CD8-positive, alpha-beta memory T cell (primary cell): ENCODE data around the gene FN3KRP. TPM values are rescaled to one million over a fixed set of nuclear protein-coding genes. Genes with fewer than 3 reads are reported as not detected.

Experiments
- CTCF ChIA-PET: fragments of 350-600 bp; sonication (Branson Sonifier 250); formaldehyde crosslinking; loops from one replicate; lab custom pipeline; 2021; ENCODE audit warnings: antibody characterized with exemption; lab: Charles Lee
- POLR2A ChIA-PET: fragments of 350-600 bp; sonication (Branson Sonifier 250); formaldehyde crosslinking; loops from one replicate; lab custom pipeline; 2021; ENCODE audit warnings: antibody characterized with exemption; lab: Charles Lee
- DNase-seq, 5 donors: peaks; one replicate each; pipeline versions ENCODE4 v3.0.0 to v3.0.0-alpha.2; 2020 to 2022; ENCODE audit warnings: mixed read lengths in 1 of 5
- H3K27ac ChIP-seq: one replicate; pipeline ENCODE4 v1.7.0; 2013; ENCODE audit warnings: low read depth, mild to moderate bottlenecking, low read length, moderate library complexity
- H3K27me3 ChIP-seq: 2 replicates; pipeline ENCODE4 v1.7.0; 2013; ENCODE audit warnings: low read length, mild to moderate bottlenecking; ENCODE audit not compliant: insufficient read depth, poor library complexity, severe bottlenecking
- H3K36me3 ChIP-seq: 2 replicates; pipeline ENCODE4 v1.7.0; 2013; ENCODE audit warnings: mild to moderate bottlenecking, low read length, moderate library complexity; ENCODE audit not compliant: insufficient read depth
- H3K4me1 ChIP-seq: 2 replicates; pipeline ENCODE4 v1.7.0; 2013; ENCODE audit warnings: mild to moderate bottlenecking, low read length, moderate library complexity; ENCODE audit not compliant: insufficient read depth
- H3K4me3 ChIP-seq: 2 replicates; pipeline ENCODE4 v1.7.0; 2013; ENCODE audit warnings: mild to moderate bottlenecking, low read length
- H3K9me3 ChIP-seq: 2 replicates; pipeline ENCODE4 v1.7.0; 2013; ENCODE audit warnings: mild to moderate bottlenecking, low read length
- H3K27ac Mint-ChIP-seq, 8 donors: one replicate each; pipeline ENCODE4 v1.8.0; 2020 to 2021; ENCODE audit warnings: mixed read lengths in 8 of 8, mild to moderate bottlenecking in 6 of 8, inconsistent platforms in 3 of 8, moderate library complexity in 3 of 8
- H3K27me3 Mint-ChIP-seq, 2 donors: one replicate each; pipeline ENCODE4 v1.8.0; 2020 to 2021; ENCODE audit warnings: mixed read lengths in 2 of 2, mild to moderate bottlenecking in 1 of 2, moderate library complexity in 1 of 2
- H3K36me3 Mint-ChIP-seq, 3 donors: one replicate each; pipeline ENCODE4 v1.8.0; 2020 to 2021; ENCODE audit warnings: mixed read lengths in 3 of 3, inconsistent platforms in 1 of 3, mild to moderate bottlenecking in 1 of 3
- H3K4me1 Mint-ChIP-seq, 3 donors: one replicate each; pipeline ENCODE4 v1.8.0; 2020 to 2021; ENCODE audit warnings: mixed read lengths in 3 of 3, inconsistent platforms in 1 of 3, mild to moderate bottlenecking in 1 of 3
- H3K4me3 Mint-ChIP-seq, 7 donors: one replicate each; pipeline ENCODE4 v1.8.0; 2020 to 2021; ENCODE audit warnings: mixed read lengths in 7 of 7, mild to moderate bottlenecking in 6 of 7, moderate library complexity in 4 of 7, inconsistent platforms in 2 of 7
- H3K9me3 Mint-ChIP-seq, 5 donors: one replicate each; pipeline ENCODE4 v1.8.0; 2020 to 2022; ENCODE audit warnings: mixed read lengths in 5 of 5, mild to moderate bottlenecking in 3 of 5, moderate library complexity in 2 of 5, inconsistent platforms in 1 of 5
- polyA plus RNA-seq: library from polyadenylated mRNA; unstranded; fragments of 300-500 nt; fragmentation: Illumina TruSeq; gene quantifications from one replicate; pipeline ENCODE4 v1.2.3, GENCODE V29; 2021
- total RNA-seq, 2 experiments: library from RNA; stranded (reverse); gene quantifications; one replicate each; pipeline ENCODE4 v1.2.3, GENCODE V29; 2021

FN3KRP gene
- total and polyA plus RNA-seq, 3 experiments from 2014 or later: 20.7 to 39.9 (median 39.0) TPM

- peaks cover 4 to 11% (median 5%) of the 10 kb centered on the region in 3 donors for H3K36me3 Mint-ChIP-seq
- peak within 1 kb of the TSS; percentile 86 to 93 (median 88) for H3K4me3 Mint-ChIP-seq
- peak within 1 kb of the TSS in 6 of 8 donors; percentile 4 to 92 (median 78) for H3K27ac Mint-ChIP-seq
- H3K27me3 Mint-ChIP-seq: peaks cover 0 to 6% of the 10 kb centered on the region in 2 donors
- H3K9me3 Mint-ChIP-seq: peaks cover 5 to 14% (median 10%) of the 10 kb centered on the region in 5 donors
- Histone ChIP-seq H3K4me1 (peaks cover 10% of the 10 kb centered on the region), H3K27me3 (no peaks in the 10 kb centered on the region), H3K27ac (no peak within 1 kb of the TSS), H3K4me3 (peak within 1 kb of the TSS; percentile 67), H3K9me3 (no peaks in the 10 kb centered on the region), H3K36me3 (no peaks in the 10 kb centered on the region)
- ChIA-PET CTCF (interaction anchor here (1.4 kb wide), 1 partner anchor 13 kb away, joined by 4 read pairs; no protein-coding TSS in a partner anchor), POLR2A (interaction anchor here (1.1 kb wide), 1 partner anchor 19 kb away, joined by 4 read pairs; the partner anchor contains the start of gene FN3KRP)
- H3K4me1 Mint-ChIP-seq: peaks cover 4 to 15% (median 6%) of the 10 kb centered on the region in 3 donors
- peak; percentile 98 to 99 (median 99) for DNase-seq
Observed at GRCh38 chr17:82698065-82698973, 18.2 kb upstream of the FN3KRP start, which contains the start of gene RAB40B. Gene RAB40B (minus strand): TSS chr17:82698698. CDS start chr17:82698596, 102 bp downstream.

- Mint-ChIP-seq H3K27ac (peak overlapping the region in 6 of 8 donors; percentile 4 to 92 (median 78)), H3K27me3 (peaks cover 0 to 6% of the 10 kb centered on the region in 2 donors), H3K4me1 (peaks cover 4 to 15% (median 6%) of the 10 kb centered on the region in 3 donors), H3K4me3 (peak overlapping the region; percentile 86 to 90 (median 88)), H3K36me3 (peaks cover 2 to 8% (median 5%) of the 10 kb centered on the region in 3 donors), H3K9me3 (peaks cover 5 to 11% (median 8%) of the 10 kb centered on the region in 5 donors)
- POLR2A ChIA-PET: no interaction called here
- Histone ChIP-seq H3K27ac (no peak overlapping the region), H3K4me3 (peak overlapping the region; percentile 67), H3K4me1 (peaks cover 10% of the 10 kb centered on the region), H3K27me3 (no peaks in the 10 kb centered on the region), H3K36me3 (no peaks in the 10 kb centered on the region), H3K9me3 (no peaks in the 10 kb centered on the region)
- CTCF ChIA-PET: no interaction called here
- no peak for DNase-seq
Observed at GRCh38 chr17:82698974-82699442, 17.5 kb upstream of the FN3KRP start.

- POLR2A ChIA-PET: no interaction called here
- CTCF ChIA-PET: no interaction called here
Observed at GRCh38 chr17:82699551-82699950, 17.0 kb upstream of the FN3KRP start.

GRCh38 chr17:82702231-82702927 is 14.1 kb upstream of the FN3KRP start:
- Histone ChIP-seq H3K4me1 (peaks cover 4% of the 10 kb centered on the region), H3K27ac (no peak overlapping the region), H3K27me3 (no peaks in the 10 kb centered on the region), H3K4me3 (no peak overlapping the region), H3K9me3 (no peaks in the 10 kb centered on the region), H3K36me3 (no peaks in the 10 kb centered on the region)
- ChIA-PET POLR2A (no interaction called here), CTCF (no interaction called here)
- DNase-seq: no peak
- peak overlapping the region in 1 of 8 donors; percentile 41 for H3K27ac Mint-ChIP-seq
- H3K36me3 Mint-ChIP-seq: no peaks in the 10 kb centered on the region
- H3K4me3 Mint-ChIP-seq: peak overlapping the region in 1 of 7 donors; percentile 20
- peaks cover 4 to 8% (median 6%) of the 10 kb centered on the region in 3 donors for H3K4me1 Mint-ChIP-seq
- no peaks in the 10 kb centered on the region for H3K9me3 Mint-ChIP-seq
- H3K27me3 Mint-ChIP-seq: no peaks in the 10 kb centered on the region

More at GRCh38 chr17:82699551-82699950, 17.0 kb upstream of the FN3KRP start:
- no peaks in the 10 kb centered on the region for H3K27me3 ChIP-seq
- Mint-ChIP-seq H3K9me3 (peaks cover 1 to 7% (median 4%) of the 10 kb centered on the region in 5 donors), H3K27ac (peak overlapping the region in 5 of 8 donors; percentile 4 to 92 (median 77)), H3K27me3 (peaks cover 0 to 3% of the 10 kb centered on the region in 2 donors), H3K4me3 (peak overlapping the region; percentile 86 to 90 (median 88)), H3K4me1 (peaks cover 4 to 15% (median 6%) of the 10 kb centered on the region in 3 donors), H3K36me3 (peaks cover 2 to 4% (median 4%) of the 10 kb centered on the region in 3 donors)
- no peaks in the 10 kb centered on the region for H3K36me3 ChIP-seq
- peaks cover 10% of the 10 kb centered on the region for H3K4me1 ChIP-seq
- no peak for DNase-seq
- peak overlapping the region; percentile 67 for H3K4me3 ChIP-seq
- no peaks in the 10 kb centered on the region for H3K9me3 ChIP-seq
- H3K27ac ChIP-seq: no peak overlapping the region

- H3K36me3 ChIP-seq: no peaks in the 10 kb centered on the region
- Mint-ChIP-seq H3K36me3 (no peaks in the 10 kb centered on the region), H3K4me3 (no peak overlapping the region), H3K4me1 (peaks cover 4 to 7% (median 6%) of the 10 kb centered on the region in 3 donors), H3K27ac (no peak overlapping the region), H3K9me3 (no peaks in the 10 kb centered on the region), H3K27me3 (no peaks in the 10 kb centered on the region)
- H3K9me3 ChIP-seq: no peaks in the 10 kb centered on the region
- POLR2A ChIA-PET: no interaction called here
- H3K27me3 ChIP-seq: no peaks in the 10 kb centered on the region
- H3K27ac ChIP-seq: no peak overlapping the region
- DNase-seq: no peak
- CTCF ChIA-PET: no interaction called here
- no peak overlapping the region for H3K4me3 ChIP-seq
- no peaks in the 10 kb centered on the region for H3K4me1 ChIP-seq
Observed at GRCh38 chr17:82703036-82703745, 13.3 kb upstream of the FN3KRP start.

GRCh38 chr17:82703935-82704865 is 12.3 kb upstream of the FN3KRP start:
- CTCF ChIA-PET: no interaction called here
- POLR2A ChIA-PET: no interaction called here

GRCh38 chr17:82704886-82705285 is 11.6 kb upstream of the FN3KRP start:
- ChIA-PET CTCF (no interaction called here), POLR2A (no interaction called here)
- no peaks in the 10 kb centered on the region for H3K36me3 Mint-ChIP-seq
- no peak overlapping the region for H3K27ac ChIP-seq
- H3K36me3 ChIP-seq: no peaks in the 10 kb centered on the region
- H3K4me1 Mint-ChIP-seq: no peaks in the 10 kb centered on the region
- no peak overlapping the region for H3K4me3 ChIP-seq
- peak overlapping the region in 1 of 8 donors; percentile 22 for H3K27ac Mint-ChIP-seq
- H3K9me3 Mint-ChIP-seq: no peaks in the 10 kb centered on the region
- H3K27me3 ChIP-seq: no peaks in the 10 kb centered on the region
- no peak overlapping the region for H3K4me3 Mint-ChIP-seq
- no peaks in the 10 kb centered on the region for H3K9me3 ChIP-seq
- peaks cover 0 to under 1% of the 10 kb centered on the region in 2 donors for H3K27me3 Mint-ChIP-seq
- no peaks in the 10 kb centered on the region for H3K4me1 ChIP-seq
- DNase-seq: no peak

More at GRCh38 chr17:82703935-82704865, 12.3 kb upstream of the FN3KRP start:
- H3K36me3 ChIP-seq: no peaks in the 10 kb centered on the region
- no peaks in the 10 kb centered on the region for H3K9me3 Mint-ChIP-seq
- no peaks in the 10 kb centered on the region for H3K4me1 ChIP-seq
- no peak overlapping the region for H3K27ac ChIP-seq
- no peak overlapping the region for H3K4me3 Mint-ChIP-seq
- no peaks in the 10 kb centered on the region for H3K27me3 Mint-ChIP-seq
- H3K36me3 Mint-ChIP-seq: no peaks in the 10 kb centered on the region
- H3K27ac Mint-ChIP-seq: no peak overlapping the region
- no peaks in the 10 kb centered on the region for H3K9me3 ChIP-seq
- H3K27me3 ChIP-seq: no peaks in the 10 kb centered on the region
- H3K4me3 ChIP-seq: no peak overlapping the region
- no peak for DNase-seq
- peaks cover 1 to 5% (median 5%) of the 10 kb centered on the region in 3 donors for H3K4me1 Mint-ChIP-seq
